PC-9 (cell line): ENCODE data around the gene FTL. TPM values are rescaled to one million over a fixed set of nuclear protein-coding genes. Genes with fewer than 3 reads are reported as not detected.
A peak's percentile ranks its signal among the peaks of the same experiment; 100 is the strongest.

Experiments
- Bru-seq: library from RNA; stranded (reverse); fragments of 400-500 nt; gene quantifications from one replicate; lab custom pipeline; 2021; lab: Mats Ljungman, UMichigan
- BruChase-seq, 2 experiments: library from RNA; stranded (reverse); fragments of 400-500 nt; gene quantifications; one replicate each; lab custom pipeline; 2021; lab: Mats Ljungman, UMichigan
- BruUV-seq: library from RNA; stranded (reverse); fragments of 400-500 nt; replicated peaks from 2 replicates; lab custom pipeline; 2021; lab: Mats Ljungman, UMichigan
- CTCF ChIA-PET: fragments of 300-600 bp; sonication (Branson Sonifier 250); formaldehyde crosslinking; loops from one replicate; lab custom pipeline; 2022; ENCODE audit warnings: antibody characterized with exemption; lab: Charles Lee
- POLR2A ChIA-PET: fragments of 300-600 bp; sonication (Branson Sonifier 250); formaldehyde crosslinking; loops from one replicate; lab custom pipeline; 2022; ENCODE audit warnings: antibody characterized with exemption; ENCODE audit not compliant: unreplicated experiment; lab: Charles Lee
- DNase-seq, 2 experiments: peaks; one replicate each; pipeline versions ENCODE4 v3.0.0 to v3.0.0-alpha.2; 2015 to 2022; ENCODE audit warnings: mixed read lengths in 1 of 2
- H2AFZ ChIP-seq: fragments of 200-600 bp; sonication (generic); 2 replicates; pipeline ENCODE4 v1.8.1; 2017; ENCODE audit warnings: antibody characterized with exemption
- H3F3A ChIP-seq: fragments of 200-600 bp; sonication (generic); 2 replicates; pipeline ENCODE4 v1.8.1; 2017; ENCODE audit warnings: antibody characterized with exemption, mild to moderate bottlenecking, low read depth; ENCODE audit not compliant: insufficient read depth
- H3K27ac ChIP-seq: fragments of 200-600 bp; sonication (generic); 2 replicates; pipeline ENCODE4 v1.6.1; 2016; ENCODE audit warnings: mixed run types
- H3K27me3 ChIP-seq: fragments of 200-600 bp; sonication (generic); 2 replicates; pipeline ENCODE4 v1.6.1; 2016; ENCODE audit warnings: low read depth, mixed run types; ENCODE audit not compliant: insufficient read depth
- H3K36me3 ChIP-seq: fragments of 200-600 bp; sonication (generic); 2 replicates; pipeline ENCODE4 v1.6.1; 2016; ENCODE audit warnings: low read depth, mixed run types
- H3K4me1 ChIP-seq: fragments of 200-600 bp; sonication (generic); replicated peaks from 2 replicates; pipeline ENCODE4 v1.6.1; 2016; ENCODE audit warnings: mixed run types; ENCODE audit not compliant: insufficient read depth
- H3K4me2 ChIP-seq: fragments of 200-600 bp; sonication (generic); 2 replicates; pipeline ENCODE4 v1.6.1; 2017; ENCODE audit warnings: mixed run types
- H3K4me3 ChIP-seq: fragments of 200-600 bp; sonication (generic); 2 replicates; pipeline ENCODE4 v1.6.1; 2016; ENCODE audit warnings: mixed run types
- H3K79me2 ChIP-seq: fragments of 200-600 bp; sonication (generic); 2 replicates; pipeline ENCODE4 v1.6.1; 2017; ENCODE audit warnings: low read depth, mixed run types
- H3K9me2 ChIP-seq: fragments of 200-600 bp; sonication (generic); 2 replicates; pipeline ENCODE4 v1.8.1; 2017; ENCODE audit warnings: mild to moderate bottlenecking; ENCODE audit not compliant: insufficient read depth
- H3K9me3 ChIP-seq: fragments of 200-600 bp; sonication (generic); 2 replicates; pipeline ENCODE4 v1.8.1; 2016; ENCODE audit warnings: low read depth; ENCODE audit not compliant: insufficient read depth
- H4K20me1 ChIP-seq: fragments of 200-600 bp; sonication (generic); 2 replicates; pipeline ENCODE4 v1.8.1; 2017; ENCODE audit not compliant: insufficient read depth
- EZH2 ChIP-seq: fragments of 200-600 bp; sonication (generic); IDR thresholded peaks from 2 replicates; pipeline ENCODE4 v1.8.0; 2017; ENCODE audit warnings: antibody characterized with exemption, low read depth
- intact Hi-C: fragments of 100-400 bp; cut with micrococcal nuclease; formaldehyde crosslinking; loops from one replicate; pipeline ENCODE4 v1.10.0; 2022; ENCODE audit not compliant: unreplicated experiment
- long read RNA-seq: library from polyadenylated mRNA; stranded (forward); transcript quantifications from one replicate; pipeline ENCODE4 v2.0.0, GENCODE V29; 2022
- total RNA-seq: library from RNA; stranded (reverse); gene quantifications from 2 replicates; pipeline ENCODE4 v1.2.3, GENCODE V29; 2021
- TF ChIP-seq, protein P1 (sequence below): fragments of 200-600 bp; sonication (generic); conservative IDR thresholded peaks from 2 replicates; pipeline ENCODE4 v1.6.1; 2017; ENCODE audit warnings: mixed run types, antibody characterized with exemption, mild to moderate bottlenecking, moderate library complexity

The FTL gene
- total RNA-seq (3,402 and 3,822 TPM in 2 replicates), Bru-seq, nascent RNA (percentile 100 among the genes with signal in this experiment), BruChase-seq, experiment 1, labeled RNA remaining after a 2-hour chase (percentile 100 among the genes with signal in this experiment), BruChase-seq, experiment 2, labeled RNA remaining after a 6-hour chase (percentile 100 among the genes with signal in this experiment)
- long read RNA-seq, transcript FTL-201 (4 exons, 878 nt): major isoform, 5,194 of 5,422 reads
- long read RNA-seq, partial matches to known transcripts: 97 of 5,422 reads
- long read RNA-seq, other reads (novel, unspliced or antisense): 131 of 5,422 reads

DNA sequence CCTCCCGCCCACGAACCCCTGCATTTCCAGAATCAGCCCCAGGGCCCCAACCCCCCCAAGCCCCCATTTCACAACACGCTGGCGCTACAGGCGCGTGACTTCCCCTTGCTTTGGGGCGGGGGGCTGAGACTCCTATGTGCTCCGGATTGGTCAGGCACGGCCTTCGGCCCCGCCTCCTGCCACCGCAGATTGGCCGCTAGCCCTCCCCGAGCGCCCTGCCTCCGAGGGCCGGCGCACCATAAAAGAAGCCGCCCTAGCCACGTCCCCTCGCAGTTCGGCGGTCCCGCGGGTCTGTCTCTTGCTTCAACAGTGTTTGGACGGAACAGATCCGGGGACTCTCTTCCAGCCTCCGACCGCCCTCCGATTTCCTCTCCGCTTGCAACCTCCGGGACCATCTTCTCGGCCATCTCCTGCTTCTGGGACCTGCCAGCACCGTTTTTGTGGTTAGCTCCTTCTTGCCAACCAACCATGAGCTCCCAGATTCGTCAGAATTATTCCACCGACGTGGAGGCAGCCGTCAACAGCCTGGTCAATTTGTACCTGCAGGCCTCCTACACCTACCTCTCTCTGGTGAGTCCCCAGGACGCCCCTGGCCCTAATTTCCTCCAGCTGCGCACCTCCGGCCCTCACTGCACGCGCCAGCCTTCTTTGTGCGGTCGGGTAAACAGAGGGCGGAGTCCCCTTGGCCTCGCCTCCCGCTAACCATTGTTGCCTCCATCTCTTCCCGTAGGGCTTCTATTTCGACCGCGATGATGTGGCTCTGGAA is at the start of gene FTL:
FTL (plus strand) TSS at position 270 of the 766 bp plus-strand sequence; CDS start at position 469, 199 bp downstream.
- Histone ChIP-seq H3K9me2 (no peaks in the 10 kb centered on the region), H3K9me3 (no peaks in the 10 kb centered on the region), H2AFZ (no peak within 1 kb of the TSS), H3K4me3 (peak within 1 kb of the TSS; percentile 84), H4K20me1 (peaks cover 22% of the 10 kb centered on the region), H3K27me3 (no peaks in the 10 kb centered on the region), H3K4me2 (peak within 1 kb of the TSS; percentile 96), H3K79me2 (peaks cover 33% of the 10 kb centered on the region), H3F3A (peaks cover 80% of the 10 kb centered on the region), H3K36me3 (peaks cover 18% of the 10 kb centered on the region), H3K27ac (peak within 1 kb of the TSS; percentile 95), H3K4me1 (peaks cover 39% of the 10 kb centered on the region)
- intact Hi-C loops: loop anchor here (2.0 to 10.0 kb wide), 3 partner anchors 28 to 480 kb away; partner anchors contain the start of genes CA11, GYS1 and RUVBL2
- TF ChIP-seq, protein P1, sequence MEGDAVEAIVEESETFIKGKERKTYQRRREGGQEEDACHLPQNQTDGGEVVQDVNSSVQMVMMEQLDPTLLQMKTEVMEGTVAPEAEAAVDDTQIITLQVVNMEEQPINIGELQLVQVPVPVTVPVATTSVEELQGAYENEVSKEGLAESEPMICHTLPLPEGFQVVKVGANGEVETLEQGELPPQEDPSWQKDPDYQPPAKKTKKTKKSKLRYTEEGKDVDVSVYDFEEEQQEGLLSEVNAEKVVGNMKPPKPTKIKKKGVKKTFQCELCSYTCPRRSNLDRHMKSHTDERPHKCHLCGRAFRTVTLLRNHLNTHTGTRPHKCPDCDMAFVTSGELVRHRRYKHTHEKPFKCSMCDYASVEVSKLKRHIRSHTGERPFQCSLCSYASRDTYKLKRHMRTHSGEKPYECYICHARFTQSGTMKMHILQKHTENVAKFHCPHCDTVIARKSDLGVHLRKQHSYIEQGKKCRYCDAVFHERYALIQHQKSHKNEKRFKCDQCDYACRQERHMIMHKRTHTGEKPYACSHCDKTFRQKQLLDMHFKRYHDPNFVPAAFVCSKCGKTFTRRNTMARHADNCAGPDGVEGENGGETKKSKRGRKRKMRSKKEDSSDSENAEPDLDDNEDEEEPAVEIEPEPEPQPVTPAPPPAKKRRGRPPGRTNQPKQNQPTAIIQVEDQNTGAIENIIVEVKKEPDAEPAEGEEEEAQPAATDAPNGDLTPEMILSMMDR: no peak
- TF ChIP-seq EZH2: no peak
- ChIA-PET CTCF (no interaction called here), POLR2A (interaction anchor here (0.6 kb wide), 1 partner anchor 8 kb away, joined by 3 read pairs; no protein-coding TSS in a partner anchor)
- peak; percentile 92 to 99 for DNase-seq
- no TSS peak for BruUV-seq

DNA sequence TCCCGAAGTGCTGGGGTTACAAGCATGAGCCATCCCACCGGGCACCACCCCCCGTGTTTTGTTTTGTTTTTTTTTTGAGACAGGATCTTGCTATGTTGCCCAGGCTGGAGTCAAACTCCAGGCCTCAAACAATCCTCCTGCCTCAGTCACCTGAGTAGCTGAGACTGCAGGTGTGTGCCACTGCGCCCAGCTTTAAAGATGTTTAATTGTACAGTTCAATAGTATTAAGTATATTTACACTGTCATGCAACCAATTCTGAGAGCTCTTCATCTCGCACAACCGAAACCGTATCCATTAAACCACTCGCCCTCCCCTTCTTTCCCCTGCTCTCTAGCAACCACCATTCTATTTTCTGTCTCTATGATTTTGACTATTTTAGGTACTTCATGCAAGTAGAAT is 49.4 kb upstream of the FTL start:
- no TSS peak for BruUV-seq
- Histone ChIP-seq H3K9me2 (no peaks in the 10 kb centered on the region), H3F3A (no peaks in the 10 kb centered on the region; the same call in 1 of the 2 replicates), H3K27ac (no peak overlapping the region), H2AFZ (no peak overlapping the region), H3K4me1 (no peaks in the 10 kb centered on the region), H3K4me2 (no peak overlapping the region), H4K20me1 (no peaks in the 10 kb centered on the region), H3K27me3 (no peaks in the 10 kb centered on the region), H3K79me2 (no peaks in the 10 kb centered on the region), H3K4me3 (no peak overlapping the region), H3K36me3 (peaks cover 17% of the 10 kb centered on the region; the same call in 1 of the 2 replicates), H3K9me3 (no peaks in the 10 kb centered on the region)
- ChIA-PET POLR2A (interaction anchor here (0.6 to 0.7 kb wide), 2 partner anchors 63 to 113 kb away, joined by 3 to 5 read pairs; no protein-coding TSS in a partner anchor), CTCF (no interaction called here)
- intact Hi-C loops: no loop called here
- DNase-seq: no peak
- no peak for TF ChIP-seq EZH2
- TF ChIP-seq, protein P1: no peak

DNA sequence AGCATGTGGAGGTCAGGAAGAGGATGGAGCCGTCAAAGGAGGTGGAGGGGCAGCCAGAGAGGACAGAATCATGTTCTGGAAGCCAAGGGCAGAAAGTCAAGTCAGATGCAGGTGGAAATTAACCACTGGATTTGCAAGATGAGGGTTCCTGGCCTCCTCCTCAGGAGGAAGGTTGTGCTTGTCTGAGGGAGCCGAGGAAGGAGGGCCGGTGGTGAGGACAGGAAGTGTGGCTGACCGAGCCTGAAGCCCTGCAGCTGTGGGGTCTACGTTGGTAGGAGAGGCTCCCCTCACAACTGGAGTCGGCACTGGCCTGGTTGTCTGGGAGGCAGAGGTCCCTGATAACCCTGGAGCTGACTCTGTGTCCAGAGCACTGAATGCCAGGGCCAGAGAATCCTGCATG is 47.0 kb upstream of the FTL start:
- TF ChIP-seq, protein P1: no peak
- TF ChIP-seq EZH2: no peak
- POLR2A ChIA-PET: interaction anchor here (0.6 to 0.7 kb wide), 2 partner anchors 46 to 473 kb away, joined by 3 to 4 read pairs; no protein-coding TSS in a partner anchor
- H3F3A ChIP-seq: no peaks in the 10 kb centered on the region
- CTCF ChIA-PET: interaction anchor here (0.6 kb wide), 1 partner anchor 18 kb away, joined by 4 read pairs; the partner anchor contains the start of gene NUCB1
- no peaks in the 10 kb centered on the region for H3K9me2 ChIP-seq
- H3K9me3 ChIP-seq: no peaks in the 10 kb centered on the region
- intact Hi-C loops: no loop called here
- H3K4me2 ChIP-seq: no peak overlapping the region
- BruUV-seq: no TSS peak
- no peak overlapping the region for H3K27ac ChIP-seq
- H4K20me1 ChIP-seq: no peaks in the 10 kb centered on the region
- DNase-seq: no peak
- no peak overlapping the region for H3K4me3 ChIP-seq
- H2AFZ ChIP-seq: no peak overlapping the region
- H3K4me1 ChIP-seq: no peaks in the 10 kb centered on the region
- no peaks in the 10 kb centered on the region for H3K79me2 ChIP-seq
- peaks cover 6% of the 10 kb centered on the region; the same call in 1 of the 2 replicates for H3K36me3 ChIP-seq
- H3K27me3 ChIP-seq: no peaks in the 10 kb centered on the region
